Activated T-cell treated with anti-CD3 and anti-CD28 coated beads, Interleukin-2, amount 50 U/mL, for 48 hours (primary cell): ENCODE measurements around the gene KLHDC8B.
A peak's percentile ranks its signal among the peaks of the same experiment; 100 is the strongest.
"Not testable (repeated sequence)": the region's sequence is repeated elsewhere in the genome, so short reads cannot be mapped to it uniquely, and the experiment has no call there.

Source experiments
- DNase-seq, 2 experiments: peaks; one replicate each; pipeline ENCODE4 v3.0.0-alpha.2; 2020

Gene KLHDC8B

GRCh38 chr3:49198161-49198560 lies 26.8 kb downstream of the KLHDC8B start:
- DNase-seq: no peak

DNA sequence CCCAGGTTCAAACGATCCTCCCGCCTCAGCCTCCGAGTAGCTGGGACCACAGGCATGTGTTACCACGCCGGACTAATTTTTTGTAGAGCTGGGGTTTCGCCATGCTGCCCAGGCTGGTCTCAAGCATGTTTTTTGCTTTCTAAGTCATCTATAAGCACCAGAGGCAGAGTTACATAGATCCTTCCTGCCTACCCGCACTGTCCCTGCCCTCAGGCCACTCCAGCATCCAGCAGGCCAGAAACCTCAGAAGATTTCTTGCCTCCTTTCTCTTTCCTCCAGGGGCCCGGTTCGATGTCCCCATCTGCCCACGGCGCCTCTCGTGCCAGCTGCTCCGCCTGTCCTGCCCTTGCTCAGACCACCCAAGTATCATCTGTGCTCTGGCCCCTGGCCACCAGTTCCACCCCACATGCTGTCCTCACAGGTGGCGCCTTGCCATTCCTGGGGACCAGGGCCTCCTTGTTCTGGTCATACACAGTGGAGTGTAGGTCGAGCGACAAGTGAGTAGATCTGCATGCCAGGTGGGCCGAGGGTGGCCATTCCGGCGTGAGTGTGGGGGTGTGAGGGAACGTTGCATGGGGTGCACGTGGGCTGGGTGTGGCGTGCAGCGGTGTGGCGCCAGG lies 27.3 kb downstream of the KLHDC8B start:
- DNase-seq: no peak

- DNase-seq: peak; percentile 28 to 43
Measured at GRCh38 chr3:49199239-49199899, 28.0 kb downstream of the KLHDC8B start.

- DNase-seq: no peak
Measured at GRCh38 chr3:49199900-49200281, 28.5 kb downstream of the KLHDC8B start.

- DNase-seq: no peak
Measured at GRCh38 chr3:49213541-49213943, 42.1 kb downstream of the KLHDC8B start.

GRCh38 chr3:49213998-49214397 lies 42.6 kb downstream of the KLHDC8B start:
- no peak for DNase-seq

- not testable (repeated sequence) for DNase-seq
Measured at GRCh38 chr3:49216687-49217086, 45.3 kb downstream of the KLHDC8B start.

DNA sequence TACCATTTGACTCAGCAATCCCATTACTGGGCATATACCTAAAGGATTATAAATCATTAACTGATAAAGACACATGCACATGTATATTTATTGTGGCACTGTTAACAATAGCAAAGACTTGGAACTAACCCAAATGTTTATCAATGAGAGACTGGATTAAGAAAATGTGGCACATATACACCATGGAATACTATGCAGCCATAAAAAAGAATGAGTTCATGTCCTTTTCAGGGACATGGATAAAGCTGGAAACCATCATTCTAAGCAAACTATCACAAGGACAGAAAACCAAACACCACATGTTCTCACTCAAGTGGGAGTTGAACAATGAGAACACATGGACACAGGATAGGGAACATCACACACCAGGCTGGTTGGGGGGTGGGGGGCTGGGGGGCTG lies 45.7 kb downstream of the KLHDC8B start:
- not testable (repeated sequence) for DNase-seq

DNA sequence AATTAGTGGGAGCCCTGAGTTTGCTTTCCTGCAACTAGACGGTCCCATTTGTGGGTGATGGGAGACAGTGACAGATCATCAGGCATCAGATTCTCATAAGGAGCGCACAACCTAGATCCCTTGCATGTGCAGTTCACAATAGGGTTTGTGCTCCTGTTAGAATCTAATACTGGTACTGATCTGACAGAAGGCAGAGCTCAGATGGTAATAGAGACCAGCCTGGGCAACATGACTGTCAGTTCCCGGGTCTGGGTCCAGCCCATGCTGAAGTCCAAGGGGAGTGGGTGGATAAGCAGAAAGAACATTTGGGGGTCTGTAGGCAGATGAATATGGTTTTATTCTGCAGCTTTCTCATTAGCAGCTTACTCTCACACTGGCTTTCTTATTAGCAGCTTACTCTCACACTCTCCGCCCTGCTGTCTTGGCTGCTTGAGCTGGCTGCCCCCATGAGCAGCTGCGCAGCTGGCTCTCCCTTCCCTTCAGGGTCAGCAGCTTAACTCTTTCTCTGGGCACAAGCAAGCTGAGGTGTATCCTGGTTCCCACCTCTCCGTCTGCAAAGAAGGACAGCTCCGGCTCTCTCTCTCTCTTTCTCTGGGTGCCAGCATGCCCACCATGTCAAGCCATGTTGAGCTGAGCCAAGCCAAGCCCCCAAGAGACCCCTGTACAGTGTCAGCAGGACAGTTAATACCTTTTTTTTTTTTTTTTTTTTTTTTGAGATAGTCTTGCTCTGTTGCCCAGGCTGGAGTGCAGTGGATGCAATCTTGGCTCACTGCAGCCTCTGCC lies 46.5 kb downstream of the KLHDC8B start:
- no peak for DNase-seq

DNA sequence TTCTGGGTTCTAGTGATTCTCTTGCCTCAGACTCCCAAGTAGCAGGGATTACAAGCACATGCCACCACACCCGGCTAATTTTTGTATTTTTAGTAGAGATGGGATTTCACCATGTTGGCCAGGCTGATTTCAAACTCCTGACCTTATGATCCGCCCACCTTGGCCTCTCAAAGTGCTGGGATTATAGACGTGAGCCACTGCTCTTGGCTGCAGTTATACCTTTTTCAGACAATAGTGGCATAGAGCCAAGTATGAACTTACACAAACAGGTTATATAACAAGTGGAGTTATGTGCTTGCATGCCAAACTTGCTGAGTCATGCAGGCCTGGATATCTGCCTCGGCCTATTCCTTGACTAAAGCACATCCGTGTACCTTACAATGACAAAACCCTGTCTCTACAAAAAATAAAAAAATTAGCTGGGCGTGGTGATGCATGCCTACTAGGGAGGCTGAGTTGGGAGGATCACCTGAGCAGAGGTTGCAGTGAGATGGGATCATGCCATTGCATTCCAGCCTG lies 47.1 kb downstream of the KLHDC8B start:
- DNase-seq: not testable (repeated sequence)

DNA sequence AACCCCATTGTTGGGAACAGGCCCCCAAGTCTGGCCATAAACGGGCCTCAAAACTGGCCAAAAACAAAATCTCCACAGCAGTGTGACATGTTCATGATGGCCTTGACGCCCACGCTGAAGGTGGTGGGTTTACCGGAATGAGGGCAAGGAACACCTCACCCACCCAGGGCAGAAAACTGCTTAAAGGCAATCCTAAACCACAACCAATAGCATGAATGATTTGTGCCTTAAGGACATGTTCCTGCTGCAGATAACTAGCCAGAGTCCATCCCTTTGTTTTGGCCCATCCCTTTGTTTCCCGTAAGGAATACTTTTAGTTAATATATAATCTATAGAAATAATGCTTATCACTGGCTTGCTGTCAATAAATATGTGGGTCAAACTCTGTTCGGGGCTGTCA lies 47.7 kb downstream of the KLHDC8B start:
- no peak for DNase-seq

- not testable (repeated sequence) for DNase-seq
Measured at GRCh38 chr3:49220985-49221563, 49.7 kb downstream of the KLHDC8B start.

DNA sequence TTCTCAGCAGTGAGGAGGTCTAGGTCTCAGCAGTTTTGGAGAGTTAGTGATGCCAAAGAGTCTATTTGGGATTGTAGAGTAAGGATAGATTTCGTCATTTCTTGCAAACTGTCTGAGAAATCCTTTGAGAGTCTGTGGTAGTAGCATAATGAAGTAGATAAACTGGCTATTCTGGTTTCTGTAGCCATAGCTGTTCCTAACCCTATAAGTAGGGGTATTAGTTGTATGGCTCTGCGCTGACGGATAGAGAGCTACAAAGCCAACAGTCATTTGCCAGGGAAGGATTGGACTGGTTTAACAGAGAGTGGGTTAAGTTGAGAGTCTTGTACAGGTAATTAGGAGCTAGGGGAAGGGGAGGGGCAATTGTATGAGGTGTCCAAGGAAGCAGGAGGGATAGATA lies 50.6 kb downstream of the KLHDC8B start:
- no peak for DNase-seq
